NCI-H510A treated with DMSO at 0.1 percent for 48 hours (cell line): ENCODE results near the gene DDX51.
A peak's percentile ranks its signal among the peaks of the same experiment; 100 is the strongest.

Source experiments
- DNase-seq: peaks from one replicate; lab custom pipeline; 2025; lab: John Stamatoyannopoulos, UW

Gene DDX51

DNA sequence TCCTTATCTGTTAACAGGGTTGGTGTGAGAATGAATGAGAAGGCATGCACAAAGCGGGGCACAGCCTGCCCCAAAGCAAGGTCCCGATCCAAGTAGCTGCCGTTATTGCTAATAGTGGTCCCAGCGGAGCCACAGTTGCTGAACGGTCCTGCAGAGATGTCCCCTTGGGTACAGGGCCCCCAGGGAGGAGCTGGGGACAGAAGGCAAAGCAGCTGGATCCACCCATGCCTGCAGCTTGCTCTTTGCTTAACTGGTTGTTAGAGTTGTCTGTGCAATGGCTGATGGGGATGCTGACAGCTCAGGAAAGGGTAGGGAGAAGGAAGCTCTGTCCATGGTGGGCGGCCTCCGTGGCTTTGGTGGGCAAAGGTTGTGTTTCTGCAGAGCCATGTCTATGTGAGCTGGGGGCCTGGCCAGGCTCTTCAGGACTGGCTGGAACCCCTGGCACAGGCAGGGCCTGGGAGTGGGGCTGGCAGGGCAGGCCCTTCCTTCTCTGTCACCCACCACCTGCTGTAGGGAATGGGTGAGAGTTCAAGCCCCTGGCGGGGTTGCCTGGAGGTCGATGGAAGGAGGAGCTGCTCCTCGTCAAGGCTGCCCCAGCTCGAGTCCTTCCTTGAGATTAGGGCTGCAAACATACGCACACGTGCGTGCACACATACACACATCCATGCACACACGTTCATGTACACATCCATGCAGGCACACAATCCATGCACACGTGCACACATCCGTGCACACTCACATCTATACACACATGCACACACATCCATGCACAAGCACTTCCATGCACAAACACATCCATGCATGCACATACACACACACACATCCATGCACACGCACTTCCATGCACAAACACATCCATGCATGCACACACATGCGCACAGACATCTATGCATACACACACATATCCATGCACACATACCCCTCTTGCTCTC lies 35.6 kb upstream of the DDX51 start:
- DNase-seq = no peak

DNA sequence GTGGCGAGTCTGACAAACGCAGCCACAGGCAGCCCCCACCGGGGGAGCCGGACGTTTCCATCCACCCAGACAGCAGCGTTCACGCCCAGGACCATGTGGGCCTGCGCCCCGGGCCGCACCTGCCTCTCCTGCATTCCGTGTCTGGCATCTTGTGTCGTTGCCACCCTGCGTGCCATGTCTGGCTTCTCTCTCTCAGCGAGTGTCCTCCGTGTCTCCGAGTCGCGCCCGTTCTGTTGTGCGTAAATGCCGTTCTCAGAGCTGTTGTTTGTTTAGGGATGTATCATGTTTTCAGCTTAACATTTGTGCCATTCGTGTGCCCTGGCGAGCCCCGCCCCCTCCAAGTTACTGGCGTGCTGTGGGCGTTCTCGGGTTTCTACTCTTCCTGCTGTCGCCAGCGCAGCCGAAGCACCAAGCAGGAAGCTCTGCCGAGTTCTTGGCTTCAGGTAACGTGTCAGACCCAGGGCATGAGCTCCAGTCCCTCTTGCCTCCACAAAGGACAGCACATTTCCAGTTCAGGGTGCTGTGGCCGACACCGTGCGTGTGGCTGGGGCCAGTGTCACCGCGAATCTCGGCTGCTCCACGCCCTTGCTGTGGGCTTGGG lies 34.8 kb upstream of the DDX51 start:
- DNase-seq = peak; percentile 29

DNA sequence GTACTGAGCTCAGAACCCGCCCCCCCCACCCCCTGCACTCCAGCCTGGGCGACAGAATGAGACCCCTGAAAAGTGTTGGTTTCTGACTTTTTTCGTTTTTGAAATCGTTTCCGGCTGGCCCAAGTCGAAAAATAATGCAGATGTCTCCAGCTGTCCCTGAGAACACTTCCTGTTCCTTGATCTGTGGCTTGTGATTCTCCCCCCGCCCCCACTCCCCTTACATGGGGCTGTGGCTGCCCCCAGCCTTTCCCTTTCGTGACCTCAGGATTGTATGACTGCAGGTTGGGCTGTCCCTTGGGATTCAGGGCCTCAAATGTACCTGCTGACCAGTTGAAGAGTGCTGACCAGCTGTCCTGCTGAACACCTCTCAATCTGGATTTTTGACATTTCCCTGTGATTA lies 34.2 kb upstream of the DDX51 start:
- DNase-seq = no peak

GRCh38 chr12:132176920-132177551 lies 32.9 kb upstream of the DDX51 start:
- DNase-seq = no peak

DNA sequence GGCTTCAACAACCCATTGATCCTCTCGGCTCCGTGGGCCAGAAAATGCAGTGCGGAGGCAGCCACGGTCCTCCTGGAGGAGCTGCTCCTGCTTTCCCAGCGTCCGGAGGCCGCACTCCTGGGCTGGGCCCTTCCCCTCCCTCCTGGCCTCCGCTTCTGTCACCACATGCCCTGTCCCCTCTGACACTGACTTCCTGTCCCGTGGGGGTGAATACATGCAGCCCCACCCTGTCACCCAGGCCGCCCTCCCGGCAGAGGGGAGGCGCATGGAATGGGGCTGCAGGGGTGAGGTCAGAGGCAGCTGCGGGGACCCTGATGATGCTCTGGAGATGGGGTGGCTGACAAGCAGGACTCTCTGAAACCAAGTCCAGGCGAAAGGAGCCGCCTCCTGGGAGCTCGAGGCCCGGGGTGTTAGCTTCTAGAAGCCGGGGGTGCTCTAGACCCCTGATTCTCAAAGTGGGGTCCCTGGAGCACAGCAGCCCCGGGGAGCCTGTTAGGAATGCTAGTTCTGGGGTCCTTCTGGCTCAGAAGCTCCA lies 32.3 kb upstream of the DDX51 start:
- no peak for DNase-seq

DNA sequence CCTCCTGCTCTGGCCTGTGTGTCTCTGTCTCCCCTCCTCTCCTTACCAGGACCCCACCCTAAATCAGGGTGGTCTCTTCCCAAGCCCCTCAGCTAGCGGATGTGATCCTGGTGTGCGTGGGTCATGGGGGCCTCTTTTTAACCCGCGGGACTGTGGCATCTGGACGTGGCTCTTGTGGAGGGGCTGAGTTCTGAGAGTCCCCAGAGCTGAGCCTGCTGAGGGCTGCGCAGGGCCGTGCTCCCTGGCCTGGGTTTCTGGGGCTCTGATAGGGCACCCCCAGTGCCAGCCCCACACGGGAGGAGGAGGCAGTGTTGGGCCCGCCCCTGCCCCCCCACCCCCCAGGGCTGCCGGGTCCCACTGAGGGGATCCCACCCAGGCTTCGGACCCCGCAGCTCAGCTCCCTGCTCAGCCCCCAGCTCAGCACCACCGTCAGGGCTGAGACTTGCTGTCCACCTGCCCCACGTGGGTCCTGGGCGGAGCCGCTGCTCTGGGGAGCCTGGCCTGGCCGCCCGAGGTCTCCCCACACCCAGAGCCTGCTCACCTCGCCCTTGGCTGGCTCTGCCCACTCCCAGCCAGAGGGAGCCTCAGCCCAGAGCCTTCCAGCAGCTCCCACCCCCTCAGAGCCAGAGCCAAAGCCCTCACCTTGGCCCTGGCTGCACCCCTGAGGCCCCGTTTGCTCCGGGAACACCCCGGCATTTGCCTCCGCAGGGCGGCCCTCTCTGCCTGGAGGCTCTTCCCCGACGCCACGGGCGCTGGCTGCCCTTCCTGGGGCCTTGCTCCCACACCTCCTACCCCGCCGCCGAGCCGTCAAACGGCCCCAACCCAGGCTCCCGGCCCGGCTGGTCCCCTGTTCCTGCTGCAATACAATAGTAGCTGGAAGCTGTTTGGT lies 31.6 kb upstream of the DDX51 start:
- no peak for DNase-seq

GRCh38 chr12:132174839-132175490 lies 30.8 kb upstream of the DDX51 start:
- DNase-seq = no peak

DNA sequence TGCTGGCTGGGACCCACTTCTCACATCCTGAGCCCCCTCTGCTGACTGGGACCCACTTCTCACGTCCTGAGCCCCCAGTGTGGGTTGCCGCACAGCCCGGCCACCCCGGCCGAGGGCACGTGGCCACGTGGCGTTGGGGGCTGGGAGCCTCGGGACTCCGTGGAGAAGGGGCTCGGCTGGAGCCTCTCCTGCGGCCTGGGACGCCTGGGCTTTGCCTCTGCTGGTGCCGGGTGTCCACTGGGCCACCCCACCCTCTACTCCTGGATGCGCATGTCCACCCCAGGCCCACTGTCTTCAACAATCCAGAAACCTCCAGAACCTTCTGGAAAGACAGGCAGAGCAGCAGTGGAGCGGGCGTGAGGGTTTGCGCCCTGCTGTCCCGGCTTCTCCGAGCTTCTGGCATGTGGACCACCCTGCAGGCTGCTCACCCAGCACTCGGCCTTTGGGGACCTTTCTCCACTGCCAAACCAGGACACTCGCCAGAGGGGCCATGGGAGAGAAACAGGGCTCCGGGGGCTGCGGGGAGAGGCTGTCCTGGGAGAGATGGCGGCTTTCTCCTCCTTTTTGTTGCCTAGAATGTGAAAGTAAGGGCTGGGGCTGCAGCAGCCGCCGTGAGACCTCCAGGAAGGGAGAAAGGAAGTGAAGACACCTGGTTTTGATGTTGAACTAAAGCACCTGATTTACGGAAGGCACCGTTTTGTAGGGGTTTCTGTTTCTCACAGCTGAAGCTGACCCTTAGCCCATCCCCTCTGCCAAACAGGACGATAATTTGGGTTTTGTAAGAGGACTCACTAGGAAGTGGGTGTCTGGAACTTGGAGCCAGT lies 30.1 kb upstream of the DDX51 start:
- no peak for DNase-seq

- DNase-seq = no peak
Measured at GRCh38 chr12:132173135-132174014, 29.3 kb upstream of the DDX51 start.

DNA sequence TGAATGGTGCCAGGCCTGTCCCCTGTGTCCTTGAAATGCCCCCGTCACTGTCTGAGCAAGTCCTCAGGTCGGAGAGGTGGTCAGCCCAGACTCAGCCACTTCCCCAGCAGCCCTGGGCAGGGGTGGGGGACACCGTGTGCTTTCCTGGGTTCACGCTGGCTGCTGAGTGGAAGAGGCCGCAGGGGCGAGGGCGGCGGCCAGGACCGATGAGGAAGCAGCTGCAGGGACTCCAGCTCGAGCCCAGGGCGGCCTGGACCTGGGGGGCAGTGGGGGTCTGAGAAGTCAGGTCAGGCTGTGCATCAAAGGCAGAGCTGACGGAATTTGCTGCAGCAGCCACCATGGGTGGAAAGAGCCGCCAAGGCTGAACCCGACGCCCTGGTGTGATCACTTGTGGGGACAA lies 28.5 kb upstream of the DDX51 start:
- DNase-seq = no peak

DNA sequence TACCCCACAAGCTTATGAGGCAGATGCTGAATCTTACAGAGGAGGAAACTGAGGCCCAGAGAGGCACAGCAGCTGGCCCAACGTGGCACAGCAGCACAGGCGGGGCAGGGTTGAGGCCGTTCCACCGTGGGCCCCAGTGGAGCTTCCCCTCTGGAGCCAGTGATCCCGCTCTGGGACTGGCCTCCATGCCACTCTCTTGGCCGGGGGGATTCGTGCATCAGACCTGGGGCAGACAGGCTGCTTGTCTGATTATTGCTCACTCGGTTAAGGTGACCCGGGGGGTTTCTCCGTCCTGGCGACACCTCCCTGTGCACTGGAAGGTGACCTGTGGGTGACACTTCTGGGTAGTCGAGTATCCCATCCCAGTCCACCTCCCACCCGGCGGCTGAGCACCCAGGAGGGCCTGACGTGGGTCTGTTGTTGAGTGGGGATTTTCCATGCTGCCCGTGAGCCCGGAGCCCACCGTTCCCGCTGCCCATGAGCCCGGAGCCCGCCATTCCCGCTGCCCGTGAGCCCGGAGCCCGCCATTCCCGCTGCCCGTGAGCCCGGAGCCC lies 27.9 kb upstream of the DDX51 start:
- no peak for DNase-seq

GRCh38 chr12:132171293-132171967 lies 27.3 kb upstream of the DDX51 start:
- DNase-seq = no peak

GRCh38 chr12:132170637-132171292 lies 26.6 kb upstream of the DDX51 start:
- DNase-seq = no peak

DNA sequence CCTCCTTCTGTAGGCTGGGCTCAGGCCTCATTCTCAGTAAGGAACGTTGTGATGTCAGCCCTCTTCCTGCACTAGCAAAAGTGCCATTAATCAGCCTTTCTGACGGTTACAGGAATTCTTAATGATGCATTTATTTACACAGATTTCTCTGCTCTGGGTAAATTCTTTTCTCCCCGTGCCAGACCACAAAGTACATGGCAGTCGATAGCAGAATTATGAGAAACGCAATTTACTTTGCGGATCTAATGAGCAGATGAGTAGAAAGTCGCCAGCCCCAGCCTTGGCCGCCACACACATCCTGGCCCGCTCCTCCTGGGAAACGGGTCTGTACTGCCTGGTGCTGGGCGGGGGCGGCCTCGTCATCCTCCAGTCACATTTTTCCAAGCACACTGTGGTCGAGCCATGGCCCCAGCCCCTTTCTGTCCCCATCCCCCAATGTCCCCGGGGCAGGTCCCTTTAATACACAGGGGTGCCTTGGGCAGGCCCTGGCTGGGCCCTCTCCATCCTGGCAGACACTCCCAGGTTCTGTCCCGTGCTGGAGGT lies 26.0 kb upstream of the DDX51 start:
- DNase-seq = no peak

DNA sequence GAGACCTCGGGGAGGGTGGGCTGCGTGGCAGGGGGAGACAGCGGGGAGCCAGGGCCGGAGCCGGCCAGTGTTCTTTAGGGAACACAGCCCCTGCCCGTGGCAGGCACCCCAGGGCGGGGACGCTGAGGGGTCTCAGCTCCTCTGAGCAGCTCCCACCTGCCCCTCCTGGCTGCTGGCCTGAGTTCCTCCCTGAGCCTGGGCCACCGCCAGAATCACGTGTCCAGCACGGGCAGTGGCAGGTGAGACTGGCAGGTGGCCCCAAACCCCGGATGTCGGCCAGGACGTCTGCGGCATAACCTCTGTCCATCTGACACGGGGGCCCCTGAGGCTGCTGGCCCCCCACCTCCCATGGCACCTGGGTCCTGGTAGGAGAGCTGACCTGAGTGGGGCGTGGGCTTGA lies 25.3 kb upstream of the DDX51 start:
- DNase-seq = no peak

- no peak for DNase-seq
Measured at GRCh38 chr12:132168311-132169031, 24.4 kb upstream of the DDX51 start.
